HG02759 (cell line): ENCODE measurements around the gene ERC2.

Source experiments
- ATAC-seq: cut with Tn5 transposase; IDR thresholded peaks from one replicate; pipeline ENCODE4 v1.9.1; 2021; ENCODE audit warnings: mild to moderate bottlenecking, moderate library complexity; ENCODE audit not compliant: unreplicated experiment

Gene ERC2

GRCh38 chr3:55637906-55638638, 830.2 kb downstream of the ERC2 start:
- no peak for ATAC-seq

GRCh38 chr3:55636300-55637195, 831.7 kb downstream of the ERC2 start:
- ATAC-seq = no peak

DNA sequence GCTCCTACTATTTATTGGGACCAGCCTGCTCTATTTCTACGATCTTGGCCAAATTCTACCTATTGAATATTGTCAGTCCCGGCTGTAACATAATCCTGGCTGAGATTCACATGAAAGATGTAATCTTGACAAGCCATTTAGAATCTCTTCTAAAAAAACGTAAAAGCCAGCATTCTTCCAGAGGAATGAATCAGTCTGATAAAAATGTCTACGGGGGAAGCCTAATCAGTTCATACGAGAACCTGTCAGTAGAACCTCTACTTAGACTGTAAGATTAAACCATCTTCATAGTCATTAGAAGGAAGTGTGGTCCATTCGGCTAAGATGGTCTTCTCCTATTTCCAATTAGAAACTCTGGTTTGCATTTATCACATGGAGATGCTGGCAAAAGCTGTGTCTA, 833.9 kb downstream of the ERC2 start:
- no peak for ATAC-seq

DNA sequence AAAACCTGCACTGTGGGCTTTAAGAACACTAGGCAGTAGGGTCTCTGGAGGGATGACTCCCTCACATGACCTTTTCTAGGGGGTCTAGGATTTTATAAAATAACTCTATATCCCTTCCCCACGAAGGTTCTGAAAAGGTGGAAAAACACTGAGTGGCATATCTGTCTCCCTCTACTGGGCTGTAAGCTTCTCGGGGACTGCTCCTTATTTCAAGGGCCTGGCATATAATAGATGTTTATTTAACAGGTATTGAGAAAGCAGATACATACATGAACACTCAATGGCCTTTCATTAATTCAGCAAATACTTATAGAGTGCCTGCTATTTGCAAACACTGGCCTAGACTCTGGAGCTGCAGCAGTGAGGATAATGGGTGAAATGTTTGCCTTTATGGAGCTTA, 834.9 kb downstream of the ERC2 start:
- ATAC-seq = no peak

- no peak for ATAC-seq
These were observed 836.4 kb downstream of the ERC2 start for GRCh38 chr3:55631766-55632331.

DNA sequence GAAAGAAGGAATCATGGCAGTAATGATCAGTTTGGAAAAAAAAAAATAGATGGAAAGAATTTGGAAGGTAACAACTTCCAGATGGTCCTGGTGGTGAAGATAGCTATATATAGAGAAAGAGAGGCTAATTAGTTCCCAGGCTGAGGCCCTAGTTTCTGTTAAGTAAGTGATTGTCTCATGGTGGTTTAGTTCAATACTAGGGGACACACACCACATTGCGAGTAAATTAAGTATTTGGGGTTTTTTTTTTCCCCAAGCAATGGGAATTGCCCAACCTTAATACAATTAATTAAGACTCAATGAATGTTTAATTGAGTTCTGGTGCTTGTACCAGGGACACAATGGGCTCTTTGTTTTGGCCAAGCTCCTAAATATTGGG, 837.4 kb downstream of the ERC2 start:
- ATAC-seq = no peak

DNA sequence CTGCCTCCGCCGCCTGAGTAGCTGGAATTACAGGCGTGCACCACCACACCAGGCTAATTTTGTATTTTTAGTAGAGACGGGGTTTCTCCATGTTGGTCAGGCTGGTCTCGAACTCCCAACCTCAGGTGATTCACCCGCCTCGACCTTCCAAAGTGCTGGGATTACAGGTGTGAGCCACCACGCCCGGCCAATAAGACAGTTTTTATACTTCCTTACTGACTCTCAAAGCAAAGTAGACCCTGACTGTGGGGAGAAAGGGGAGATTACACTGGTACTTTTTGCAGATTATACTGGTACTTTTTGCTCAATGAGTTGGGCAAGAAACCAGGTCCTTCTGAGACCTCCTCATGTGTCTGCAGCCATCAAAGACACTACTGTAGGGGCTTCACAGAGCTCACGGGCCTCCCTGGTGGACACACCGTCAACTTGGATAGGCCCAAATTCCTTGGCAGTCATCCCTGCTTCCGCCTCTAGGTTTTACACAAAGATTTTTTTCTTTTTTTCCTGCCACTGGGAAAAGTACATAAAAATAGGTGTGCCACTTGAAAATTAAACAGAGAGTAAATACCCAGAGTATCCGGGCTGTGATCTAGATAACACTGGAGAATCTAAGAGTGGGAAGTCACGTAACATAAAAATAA, 837.9 kb downstream of the ERC2 start:
- ATAC-seq = no peak

GRCh38 chr3:55629432-55629831, 838.8 kb downstream of the ERC2 start:
- ATAC-seq = no peak

GRCh38 chr3:55626279-55626665, 842.0 kb downstream of the ERC2 start:
- no peak for ATAC-seq

GRCh38 chr3:55624238-55624637, 844.0 kb downstream of the ERC2 start:
- no peak for ATAC-seq

DNA sequence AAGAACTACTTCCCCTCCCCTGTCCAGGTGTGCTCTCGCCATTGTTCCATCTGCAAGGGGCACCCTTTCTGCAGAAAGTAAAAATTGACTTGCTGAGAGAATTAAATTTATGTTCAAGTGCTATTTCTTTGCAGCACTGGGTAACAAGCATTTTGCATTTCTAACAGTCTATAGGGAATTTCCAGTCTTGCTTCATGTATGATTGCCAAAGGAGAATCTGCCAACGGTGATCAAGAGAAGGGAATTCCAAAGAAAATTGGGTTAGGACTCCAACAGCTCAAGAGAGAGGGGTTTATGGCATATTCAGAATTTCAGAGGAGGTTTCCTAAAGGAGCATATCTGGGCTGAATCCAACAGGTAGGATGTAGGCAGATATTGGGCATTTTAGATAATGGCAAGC, 844.5 kb downstream of the ERC2 start:
- no peak for ATAC-seq

- ATAC-seq = no peak
These were observed 845.5 kb downstream of the ERC2 start for GRCh38 chr3:55622733-55623132.

DNA sequence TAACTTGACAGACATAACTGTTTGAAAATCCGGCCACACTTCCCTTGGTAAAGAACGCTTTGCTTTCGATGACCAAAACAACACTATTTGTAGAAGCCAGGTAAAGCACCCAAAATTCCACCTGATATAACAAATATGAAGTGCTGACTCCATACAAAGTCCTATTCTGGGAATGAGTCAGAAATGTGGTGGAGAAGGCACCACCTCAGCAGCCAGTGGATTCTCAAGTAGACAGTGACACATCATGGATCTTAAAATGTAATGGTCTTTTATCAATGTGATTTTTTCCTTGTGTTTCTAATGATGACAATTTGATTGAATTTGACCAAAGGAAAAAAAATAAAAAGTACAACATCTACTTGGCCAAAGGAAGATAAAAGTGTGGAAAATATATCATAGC, 846.2 kb downstream of the ERC2 start:
- no peak for ATAC-seq

- ATAC-seq = no peak
These were observed 846.6 kb downstream of the ERC2 start for GRCh38 chr3:55621648-55622047.

- no peak for ATAC-seq
These were observed 847.2 kb downstream of the ERC2 start for GRCh38 chr3:55621026-55621422.

DNA sequence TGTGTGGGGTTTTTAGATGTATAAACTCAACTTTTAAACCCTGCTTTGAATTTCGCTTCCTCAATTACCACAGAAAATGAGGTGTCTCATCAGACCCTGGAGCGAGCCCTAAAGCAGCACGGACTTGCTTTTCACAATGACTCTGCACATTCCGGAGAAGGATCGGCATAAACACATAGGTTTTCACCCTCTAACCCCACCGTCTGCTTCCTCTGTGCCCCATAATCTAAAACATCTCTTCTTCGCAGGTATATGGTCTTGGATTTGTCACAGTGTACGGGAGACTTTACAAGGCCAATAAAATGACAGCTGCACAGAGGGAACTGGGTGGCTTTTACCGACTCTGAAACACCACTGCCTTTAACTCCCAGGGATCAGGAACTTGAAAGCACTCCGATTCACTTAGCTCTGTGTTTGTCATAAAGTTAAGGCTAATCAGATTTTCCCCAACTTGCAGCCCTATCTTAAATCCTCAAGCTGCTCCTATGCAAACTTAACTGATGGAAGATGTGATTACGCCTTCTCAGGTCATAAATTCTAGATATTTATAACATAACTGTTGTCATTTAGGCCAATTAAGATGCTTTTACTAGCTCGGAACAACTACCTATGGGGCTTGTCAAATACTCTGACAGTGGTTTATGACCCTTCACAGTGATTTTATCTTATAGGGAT, 847.8 kb downstream of the ERC2 start:
- ATAC-seq = peak; percentile 55

GRCh38 chr3:55619046-55619808, 849.0 kb downstream of the ERC2 start:
- ATAC-seq = no peak

DNA sequence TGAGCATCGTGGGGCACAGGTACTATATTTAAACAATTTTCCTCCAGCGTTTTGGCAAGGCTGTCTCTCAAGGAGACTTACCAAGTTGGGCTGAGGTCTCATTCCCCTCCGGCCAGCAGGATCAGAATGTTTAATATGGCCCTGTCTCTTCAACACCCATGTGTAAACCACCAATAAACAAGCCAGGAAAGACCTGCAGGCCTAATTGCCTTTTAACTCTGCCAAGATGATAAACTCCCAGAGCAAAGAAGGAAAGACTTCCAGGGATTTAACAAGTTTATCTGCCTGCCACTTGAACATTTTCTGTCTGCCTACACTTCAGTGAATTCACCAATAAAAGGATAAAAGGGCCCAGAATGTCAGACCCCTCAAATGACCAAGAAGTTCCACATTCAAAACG, 850.9 kb downstream of the ERC2 start:
- no peak for ATAC-seq

GRCh38 chr3:55616803-55617202, 851.5 kb downstream of the ERC2 start:
- no peak for ATAC-seq

DNA sequence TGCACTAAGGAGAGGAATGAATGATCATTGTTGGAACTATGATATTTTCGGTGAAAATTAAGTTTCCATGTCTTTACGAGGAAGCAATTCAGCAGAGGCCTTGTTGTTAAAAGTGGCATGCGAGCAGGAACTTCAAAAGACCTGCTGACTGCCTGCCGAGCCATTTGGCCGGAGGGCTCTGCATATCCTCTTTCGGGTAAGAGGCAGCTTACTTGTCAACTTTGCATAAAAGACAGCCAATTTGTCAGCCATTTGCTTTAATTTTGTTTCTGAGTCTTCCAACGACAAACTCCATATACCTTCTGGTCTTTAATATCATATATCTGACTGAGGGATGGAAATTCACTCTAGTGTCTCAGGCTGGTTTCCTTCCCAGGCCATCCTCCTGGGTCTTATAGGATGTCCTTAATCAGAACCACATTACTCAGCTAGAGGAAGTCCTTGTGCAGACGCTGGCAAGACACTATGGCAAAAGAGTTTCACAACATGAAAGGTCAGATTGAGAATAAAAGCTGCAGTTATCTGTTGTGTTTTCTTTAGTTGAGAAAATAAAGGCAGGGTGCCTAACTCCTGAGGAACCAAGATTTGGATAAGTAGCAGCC, 852.5 kb downstream of the ERC2 start:
- ATAC-seq = no peak
